Measurements from ENCODE around the gene SLAMF6.

Gene SLAMF6

GRCh38 chr1:160542303-160542945, 19.4 kb upstream of the SLAMF6 start:
- TF ChIP-seq CTCF (IDR thresholded peaks at IDR 0.05; ENCODE audit: low read depth, low read length, missing control alignments) = no peak
- no peak overlapping the region for H3K4me3 ChIP-seq (replicated peaks; ENCODE audit: low read depth, low read length)
- no peak for DNase-seq (ENCODE audit: extremely low read depth, low read depth)

DNA sequence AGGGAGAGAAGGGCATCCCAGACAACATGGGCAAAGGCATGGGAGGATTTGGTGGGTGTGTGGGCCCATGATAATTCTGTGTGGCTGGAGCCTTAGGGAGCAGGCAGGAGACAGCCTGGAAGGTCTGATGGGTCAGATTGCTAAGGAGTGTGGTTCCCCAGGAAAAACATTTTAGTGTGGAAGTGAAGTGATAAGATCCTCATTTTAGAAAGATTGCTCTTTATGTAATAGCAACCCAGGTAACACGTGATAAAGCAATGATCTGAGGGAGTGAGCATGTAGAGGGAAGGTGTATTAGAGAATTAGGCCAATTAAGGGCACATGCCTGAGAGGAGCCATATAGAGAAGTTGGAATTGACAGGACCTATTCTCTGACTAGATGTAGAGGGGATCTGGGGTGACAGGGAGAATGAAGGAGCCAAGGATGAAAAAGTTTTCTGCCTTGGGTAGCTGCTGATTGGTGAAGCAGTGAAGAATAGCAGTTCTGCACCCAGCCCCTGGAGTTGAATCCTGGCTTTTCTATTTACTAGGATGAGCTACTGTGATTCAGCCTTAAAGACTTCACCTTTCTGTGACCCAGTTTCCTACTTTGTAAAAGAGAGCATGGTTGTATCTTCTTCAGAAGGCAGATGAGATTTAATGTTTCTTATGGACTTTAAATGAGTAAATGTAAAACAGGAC, 18.7 kb upstream of the SLAMF6 start:
- no peak for TF ChIP-seq CTCF (IDR thresholded peaks at IDR 0.05; ENCODE audit: low read depth, low read length, missing control alignments)
- DNase-seq (ENCODE audit: extremely low read depth, low read depth) = no peak
- no peak overlapping the region for H3K4me3 ChIP-seq (replicated peaks; ENCODE audit: low read depth, low read length)

- no peak for TF ChIP-seq CTCF (IDR thresholded peaks at IDR 0.05; ENCODE audit: low read depth, low read length, missing control alignments)
- no peak for DNase-seq (ENCODE audit: extremely low read depth, low read depth)
Observed at GRCh38 chr1:160540859-160541233, 17.8 kb upstream of the SLAMF6 start.

GRCh38 chr1:160539990-160540858, 17.2 kb upstream of the SLAMF6 start:
- no peak overlapping the region for H3K4me3 ChIP-seq (replicated peaks; ENCODE audit: low read depth, low read length)
- TF ChIP-seq CTCF (IDR thresholded peaks at IDR 0.05; ENCODE audit: low read depth, low read length, missing control alignments) = no peak
- DNase-seq (ENCODE audit: extremely low read depth, low read depth) = no peak

More at GRCh38 chr1:160540859-160541233, 17.8 kb upstream of the SLAMF6 start:
- H3K4me3 ChIP-seq (replicated peaks; ENCODE audit: low read depth, low read length) = no peak overlapping the region

- TF ChIP-seq CTCF (IDR thresholded peaks at IDR 0.05; ENCODE audit: low read depth, low read length, missing control alignments) = no peak
- no peak overlapping the region for H3K4me3 ChIP-seq (replicated peaks; ENCODE audit: low read depth, low read length)
- no peak for DNase-seq (ENCODE audit: extremely low read depth, low read depth)
Observed at GRCh38 chr1:160539684-160539989, 16.6 kb upstream of the SLAMF6 start.

- H3K4me3 ChIP-seq (replicated peaks; ENCODE audit: low read depth, low read length) = no peak overlapping the region
- DNase-seq (ENCODE audit: extremely low read depth, low read depth) = no peak
- TF ChIP-seq CTCF (IDR thresholded peaks at IDR 0.05; ENCODE audit: low read depth, low read length, missing control alignments) = no peak
Observed at GRCh38 chr1:160538985-160539651, 16.1 kb upstream of the SLAMF6 start.

All from HFF-Myc (cell line).